Stimulated activated CD4-positive, alpha-beta T cell treated with anti-CD3 and anti-CD28 coated beads, Interleukin-4, amount 100 ng/mL, for 48 hours (primary cell): ENCODE measurements around the gene RFX2.
"Not testable (repeated sequence)": the region's sequence is repeated elsewhere in the genome, so short reads cannot be mapped to it uniquely, and the experiment has no call there.

Experiments
- DNase-seq, 2 donors: peaks; one replicate each; pipeline ENCODE4 v3.0.0-alpha.2; 2020; ENCODE audit warnings: low read depth in 2 of 2

Gene RFX2

DNA sequence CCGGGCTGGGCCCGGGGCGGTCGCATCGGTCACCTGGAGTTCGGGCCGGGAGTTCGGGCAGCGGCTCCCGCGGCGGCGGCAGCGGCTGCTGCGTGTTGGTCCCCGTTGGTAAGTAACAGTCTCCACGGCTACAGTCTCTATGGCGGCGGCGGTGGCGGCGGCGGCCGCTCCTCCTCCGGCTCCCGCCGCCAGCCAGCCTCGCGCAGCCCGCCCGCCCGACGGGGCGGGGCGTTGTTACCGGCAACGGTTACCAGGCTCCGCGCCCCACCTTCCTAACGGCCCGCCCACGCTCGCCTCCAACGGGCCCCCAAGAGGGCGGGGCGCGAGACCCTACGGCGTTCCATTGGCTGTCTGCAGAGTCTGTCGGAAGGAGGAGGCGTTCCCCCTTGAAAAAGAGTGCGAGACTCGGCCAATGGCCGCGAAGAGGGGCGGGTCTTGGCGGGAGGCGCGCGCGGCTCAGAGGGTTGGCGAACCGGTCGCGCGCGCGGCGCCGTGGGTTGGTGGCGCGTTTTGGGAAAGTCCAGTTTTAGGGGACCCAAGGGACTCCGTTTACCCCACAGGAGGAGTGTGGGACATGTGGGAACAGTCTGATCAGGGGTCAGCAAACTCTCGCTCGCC is at the start of gene RFX2:
Gene RFX2, minus strand, starts transcription at position 141 of the 618 bp plus-strand sequence. CDS start 63,004 bp downstream, outside the sequence.
- peak; percentile 97 to 98 for DNase-seq

DNA sequence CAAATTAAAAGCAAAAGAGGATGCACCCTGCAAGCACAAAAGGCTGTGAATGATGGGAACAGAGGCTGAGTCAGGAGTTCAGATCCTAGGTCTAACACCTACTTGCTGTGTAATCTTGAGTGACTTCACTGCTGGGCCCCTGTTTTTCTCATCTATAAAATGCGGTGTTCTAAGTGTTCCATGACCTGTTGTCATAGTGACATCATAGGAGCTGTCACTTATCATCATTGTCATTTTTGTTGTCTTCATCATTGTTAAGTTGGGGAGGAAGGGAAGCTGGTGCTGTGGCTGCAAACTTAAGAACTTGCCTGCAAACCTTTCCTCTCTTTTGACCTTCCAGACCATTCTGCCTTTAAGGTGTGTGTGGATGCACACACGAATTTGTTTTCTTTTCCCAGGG is 45.7 kb upstream of the RFX2 start:
- DNase-seq: no peak

DNA sequence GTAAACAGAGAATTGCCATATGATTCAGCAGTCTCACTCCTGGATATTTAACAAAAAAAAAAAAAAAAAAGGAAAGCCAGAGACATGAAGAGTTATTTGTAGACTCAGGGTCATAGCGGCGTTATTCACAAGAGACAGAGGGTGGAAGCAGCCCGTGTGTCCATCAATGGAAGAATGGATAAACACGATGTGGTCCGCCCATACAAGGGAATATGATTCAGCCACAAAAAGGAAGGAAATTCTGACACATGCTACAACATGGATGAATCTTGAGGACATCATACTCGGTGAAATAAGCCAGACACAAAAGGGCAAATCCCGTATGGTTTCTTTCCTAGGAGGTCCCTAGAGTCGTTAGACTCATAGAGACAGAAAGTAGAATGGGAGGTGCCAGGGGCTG is 40.0 kb upstream of the RFX2 start:
- DNase-seq: no peak

DNA sequence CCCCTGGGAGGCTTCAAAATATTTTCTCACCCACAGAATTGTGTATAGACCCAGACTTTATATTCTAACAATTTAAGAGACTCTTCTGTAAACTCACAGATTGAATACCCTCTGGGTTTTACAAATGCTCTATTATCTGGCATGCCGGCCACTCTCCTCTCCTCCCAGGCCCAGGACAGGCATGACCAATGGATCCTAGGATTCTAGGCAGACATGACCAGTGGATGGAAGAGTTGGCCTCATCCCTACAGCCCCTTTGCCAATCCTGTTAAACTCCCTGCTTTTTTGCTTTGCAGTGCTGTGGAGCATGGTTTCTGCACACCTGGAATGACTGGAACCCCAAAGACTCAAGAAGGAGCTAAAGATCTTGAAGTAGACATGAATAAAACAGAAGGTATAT is 30.9 kb upstream of the RFX2 start:
- DNase-seq: no peak

DNA sequence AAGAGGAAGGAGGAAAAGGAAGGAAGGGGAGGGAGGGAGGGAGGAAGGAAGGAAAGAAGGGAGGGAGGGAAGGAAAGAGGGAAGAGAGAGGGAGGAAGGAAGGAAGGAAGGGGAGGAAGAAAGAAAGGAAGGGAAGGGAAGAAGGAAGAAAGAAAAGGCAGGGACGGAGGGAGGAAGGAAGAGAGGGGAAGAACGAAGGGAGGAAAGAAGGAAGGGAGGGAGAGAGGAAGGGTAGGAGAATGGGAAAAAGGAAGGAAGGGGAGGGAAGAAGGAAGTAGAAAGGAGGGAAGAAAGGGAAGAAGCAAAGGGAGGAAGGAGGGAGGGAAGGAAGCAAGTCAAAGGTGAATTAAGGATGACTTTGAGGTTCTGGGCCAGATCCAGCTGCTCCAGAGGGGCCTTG is 28.2 kb upstream of the RFX2 start:
- DNase-seq: no peak

DNA sequence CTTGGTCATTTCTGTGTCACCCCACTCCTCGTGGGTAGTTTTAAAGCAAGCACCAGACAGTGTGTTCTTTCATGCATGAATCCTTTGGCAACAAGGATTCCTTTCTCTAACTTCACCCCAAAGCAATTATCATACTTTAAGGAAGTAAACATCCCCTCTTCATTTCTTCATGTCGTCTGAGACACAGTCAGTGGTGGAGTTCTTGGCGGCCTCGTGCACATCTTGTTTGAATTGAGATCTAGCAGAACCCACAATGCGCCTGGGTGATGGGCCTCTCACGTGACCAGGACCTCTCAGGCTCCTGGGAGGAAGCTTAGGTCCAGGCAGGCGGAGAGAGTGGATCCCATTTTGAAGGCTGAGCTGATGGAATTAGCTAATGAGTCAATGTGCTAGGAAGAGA is 27.8 kb upstream of the RFX2 start:
- no peak for DNase-seq

DNA sequence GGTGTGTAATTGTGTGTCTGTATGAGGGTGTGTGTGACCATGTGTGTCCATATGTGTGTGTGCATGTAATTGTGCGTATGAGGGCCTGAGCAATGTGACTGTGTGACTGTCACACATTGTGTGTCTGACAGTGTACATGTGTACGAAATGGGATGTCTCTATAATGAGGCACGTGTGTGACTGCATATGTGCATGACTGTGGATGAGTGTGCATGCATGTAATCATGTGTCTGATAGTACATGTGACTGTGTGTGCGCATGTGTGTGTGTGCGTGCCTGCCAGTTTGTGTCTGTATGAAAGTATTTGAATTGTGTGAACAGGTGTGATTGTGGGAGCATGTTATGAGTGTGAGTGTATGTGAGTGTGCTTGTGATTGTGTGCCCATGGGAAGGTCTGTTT is 22.9 kb upstream of the RFX2 start:
- DNase-seq: no peak

DNA sequence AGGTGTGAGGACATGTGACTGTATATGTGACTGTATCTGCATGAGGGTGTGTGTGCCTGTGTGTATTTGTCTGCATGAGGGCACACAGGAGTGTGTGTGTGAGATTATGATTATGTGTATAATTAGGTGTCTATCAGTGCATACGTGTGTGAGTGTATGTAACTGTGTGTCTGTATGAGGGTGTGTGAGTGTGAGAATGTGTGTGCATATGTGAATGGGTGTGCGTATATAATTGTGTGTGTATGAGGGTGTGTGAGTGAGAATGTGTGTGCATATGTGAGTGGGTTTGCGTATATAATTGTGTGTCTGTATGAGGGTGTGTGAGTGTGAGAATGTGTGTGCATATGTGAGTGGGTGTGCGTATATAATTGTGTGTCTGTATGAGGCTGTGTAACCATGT is 22.2 kb upstream of the RFX2 start:
- no peak for DNase-seq

DNA sequence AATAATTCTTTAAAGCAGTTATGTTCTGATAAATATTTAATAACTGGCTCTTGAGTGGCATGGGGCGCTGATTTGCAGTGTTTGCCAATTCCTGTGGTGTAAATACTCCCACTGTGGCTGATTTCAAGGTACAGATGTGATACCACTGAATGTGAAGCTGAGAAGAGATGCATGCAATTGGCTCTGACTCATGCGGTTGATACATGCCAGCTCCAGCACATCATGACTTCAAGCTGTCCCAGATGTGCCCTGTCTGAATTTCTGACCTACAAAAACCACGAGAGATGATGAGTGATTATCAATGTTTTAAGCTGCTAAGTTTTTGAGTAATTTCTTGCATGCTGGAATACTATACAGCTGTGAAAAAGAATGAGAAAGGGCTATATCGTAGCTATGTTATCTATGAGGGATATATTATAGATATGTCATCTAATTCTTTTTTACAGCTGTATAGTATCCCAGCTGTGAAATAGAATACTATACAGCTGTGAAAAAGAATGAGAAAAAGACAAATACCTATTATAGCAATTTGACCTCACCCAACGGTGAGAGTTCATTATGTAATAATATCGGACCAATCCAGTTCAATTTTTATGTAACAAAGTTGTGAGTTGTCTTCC is 17.5 kb upstream of the RFX2 start:
- DNase-seq: no peak

DNA sequence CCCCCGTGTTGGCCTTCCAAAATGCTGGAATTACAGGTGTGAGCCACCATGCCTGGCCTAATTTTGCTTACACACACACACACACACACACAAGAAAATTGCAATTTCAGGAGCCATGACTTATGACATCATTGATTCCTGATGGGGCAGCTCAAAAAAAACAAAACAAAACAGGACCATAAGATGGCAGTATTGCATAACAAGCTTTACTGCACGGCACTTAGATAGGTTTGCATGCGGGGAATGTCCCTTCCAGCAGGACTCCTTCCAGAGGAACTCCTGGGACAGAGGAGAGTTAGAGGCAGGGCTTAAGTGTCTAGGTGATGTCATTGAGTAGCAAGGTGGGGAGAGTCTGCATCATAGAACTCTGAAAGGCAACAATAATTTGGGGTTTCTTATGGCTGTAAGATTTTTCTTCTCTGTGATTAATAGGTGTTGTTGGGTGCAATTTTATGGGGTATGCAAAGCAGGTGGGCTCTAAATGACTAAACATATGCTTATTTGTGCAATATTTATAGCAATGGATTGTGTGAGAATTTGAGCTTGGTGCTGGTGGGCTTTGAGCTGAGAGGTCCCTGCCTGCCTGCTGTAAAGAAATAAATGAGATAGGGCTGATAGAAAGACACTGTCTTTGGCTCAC is 16.2 kb upstream of the RFX2 start:
- DNase-seq: no peak

DNA sequence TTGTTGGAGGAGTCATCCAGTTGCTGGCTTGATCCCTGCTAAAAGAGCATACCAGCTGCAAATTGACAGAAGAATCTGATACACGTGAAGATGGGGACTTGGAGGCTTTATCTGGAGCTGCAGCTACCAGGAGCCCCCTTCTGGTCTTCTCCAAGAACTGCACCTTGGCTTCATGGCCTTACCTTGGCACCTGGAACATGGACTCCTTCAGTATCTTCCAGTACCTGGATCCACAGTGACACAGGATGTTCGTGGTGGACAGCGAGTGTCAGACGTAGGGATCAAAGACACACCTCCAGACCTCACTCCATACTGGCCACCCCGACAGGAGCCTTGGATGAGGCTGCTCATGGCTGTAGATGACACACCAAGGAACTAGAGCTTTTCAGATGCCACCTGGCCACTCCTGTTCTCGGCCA is 15.3 kb upstream of the RFX2 start:
- DNase-seq: peak; percentile 22 to 28

DNA sequence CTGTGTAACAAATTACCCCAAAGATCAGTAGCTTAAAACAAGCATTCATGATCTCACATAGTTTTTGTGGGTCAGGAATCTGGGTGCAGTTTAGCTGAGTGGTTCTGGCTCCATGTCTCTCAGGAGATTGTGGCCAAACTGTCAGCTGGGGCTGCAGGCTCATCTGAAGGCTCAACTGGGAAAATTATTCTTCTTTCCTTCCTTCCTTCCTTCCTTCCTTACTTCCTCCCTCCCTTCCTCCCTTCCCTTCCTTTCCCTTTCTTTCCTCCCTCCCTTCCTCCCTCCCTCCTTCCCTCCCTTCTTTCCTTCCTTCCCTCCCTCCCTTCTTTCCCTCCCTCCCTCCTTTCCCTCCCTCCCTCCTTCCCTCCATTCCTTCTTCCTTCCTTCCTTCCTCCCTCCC is 8.7 kb upstream of the RFX2 start:
- no peak for DNase-seq

DNA sequence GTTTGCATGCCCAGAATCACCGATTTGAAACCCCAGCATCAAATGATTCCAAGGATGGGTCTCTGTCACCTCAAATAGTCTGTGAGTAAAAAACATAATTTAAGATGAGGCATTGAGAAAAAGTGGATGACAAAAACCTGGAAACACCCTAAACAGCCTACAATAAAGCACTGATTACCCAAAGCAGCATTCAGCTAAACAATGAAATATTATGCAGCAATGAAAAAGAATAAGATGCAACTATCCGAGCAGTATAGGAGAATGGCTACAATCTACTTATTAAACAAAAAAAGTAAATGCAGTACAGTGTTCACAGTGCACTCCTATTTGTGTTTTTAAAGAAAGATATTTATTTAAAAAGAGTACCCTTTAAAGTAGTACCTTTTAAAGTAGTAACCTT is 7.7 kb upstream of the RFX2 start:
- DNase-seq: no peak

DNA sequence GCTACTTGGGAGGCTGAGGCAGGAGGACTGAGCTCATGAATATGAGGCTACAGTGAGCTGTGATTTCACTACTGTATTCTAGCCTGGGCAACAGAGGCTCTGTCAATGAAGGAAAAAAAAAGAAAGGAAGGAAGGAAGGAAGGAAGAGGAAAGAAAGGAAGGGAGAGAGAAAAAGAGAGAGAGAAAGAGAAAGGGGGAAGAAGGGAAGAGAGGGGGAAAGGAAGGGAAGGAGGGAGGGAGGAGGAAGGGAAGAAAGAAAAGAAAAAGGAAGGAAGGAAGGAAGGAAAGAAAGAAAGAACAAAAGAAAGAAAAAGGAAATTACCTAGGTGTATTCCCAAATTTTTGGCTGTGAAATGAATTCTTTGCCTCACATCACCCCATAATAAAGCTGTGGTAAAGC is 7.2 kb upstream of the RFX2 start:
- no peak for DNase-seq

DNA sequence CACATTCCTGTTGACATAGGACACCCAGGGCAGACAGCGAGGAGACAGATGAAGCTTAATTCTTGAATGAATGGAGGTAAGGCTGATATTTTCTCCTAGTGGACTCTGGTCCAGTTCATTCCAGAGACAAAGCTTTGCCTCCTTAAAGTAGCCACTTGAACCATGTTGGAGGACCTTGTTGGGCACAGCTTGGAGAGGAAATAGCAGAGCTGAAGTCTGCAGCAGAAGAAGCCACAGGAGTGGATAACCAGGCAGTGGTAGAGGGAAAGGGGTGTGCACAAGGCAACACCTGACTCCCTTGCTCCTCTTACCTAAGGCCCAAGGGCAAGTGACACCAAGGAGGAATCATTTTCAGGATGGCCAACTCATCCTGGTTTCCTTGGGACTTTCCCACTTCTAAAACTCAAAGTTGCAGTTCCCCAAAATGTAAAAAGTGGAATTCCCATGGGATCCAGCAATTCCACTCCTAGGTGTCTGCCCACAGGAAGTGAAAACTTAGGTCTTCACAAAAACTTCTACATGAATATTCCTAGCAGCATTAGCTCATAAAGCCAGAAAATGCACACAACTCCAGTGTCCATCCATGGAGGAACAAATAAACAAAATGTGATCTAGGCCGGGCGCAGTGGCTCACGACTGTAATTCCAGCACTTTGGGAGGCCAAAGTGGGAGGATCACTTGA is 6.6 kb upstream of the RFX2 start:
- DNase-seq: no peak

DNA sequence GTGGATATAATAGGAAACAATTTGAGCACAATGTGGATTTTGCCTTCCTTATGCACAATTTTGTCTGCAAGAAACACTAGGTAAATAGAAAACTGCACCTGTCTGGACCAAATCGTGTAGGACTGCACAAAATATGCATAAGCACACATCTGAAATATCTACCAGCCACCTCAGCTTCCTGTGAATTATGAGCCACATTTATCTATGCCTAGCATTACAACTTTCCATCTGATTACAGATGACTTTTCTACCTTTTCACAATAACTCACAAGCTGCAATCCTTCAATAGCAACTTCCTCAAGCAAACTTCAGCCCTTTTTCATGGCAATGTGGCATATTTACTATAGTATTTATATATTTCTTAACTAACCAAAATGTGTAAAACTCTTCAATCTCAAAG is 5.7 kb upstream of the RFX2 start:
- no peak for DNase-seq

DNA sequence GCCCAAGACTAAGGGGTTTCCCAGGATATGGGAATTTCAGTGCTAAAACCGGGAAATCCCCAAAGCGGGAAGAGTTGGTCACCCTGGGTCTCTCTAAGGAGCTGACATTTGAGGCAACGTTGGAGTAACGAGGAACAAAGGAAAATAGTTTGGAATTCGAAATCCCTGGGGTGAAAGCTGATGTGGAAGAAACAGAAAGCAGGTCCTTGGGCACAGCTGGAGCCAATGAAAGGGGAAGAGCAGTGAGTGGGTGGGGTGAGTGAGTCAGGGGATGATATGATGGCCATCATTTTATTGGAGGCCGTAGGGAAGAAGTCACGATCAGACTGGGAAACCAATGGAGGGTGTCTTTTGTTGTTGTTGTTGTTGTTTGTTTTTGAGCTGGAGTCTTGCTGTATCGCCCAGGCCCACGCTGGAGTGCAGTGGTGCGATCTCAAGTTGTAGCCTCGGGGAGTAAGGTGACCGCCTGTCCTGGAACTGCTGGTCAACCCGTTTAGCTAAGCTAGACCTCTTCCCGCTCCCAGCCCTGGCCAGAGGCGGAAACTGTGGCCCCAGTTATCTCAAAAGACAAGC is 3.4 kb upstream of the RFX2 start:
- DNase-seq: no peak

DNA sequence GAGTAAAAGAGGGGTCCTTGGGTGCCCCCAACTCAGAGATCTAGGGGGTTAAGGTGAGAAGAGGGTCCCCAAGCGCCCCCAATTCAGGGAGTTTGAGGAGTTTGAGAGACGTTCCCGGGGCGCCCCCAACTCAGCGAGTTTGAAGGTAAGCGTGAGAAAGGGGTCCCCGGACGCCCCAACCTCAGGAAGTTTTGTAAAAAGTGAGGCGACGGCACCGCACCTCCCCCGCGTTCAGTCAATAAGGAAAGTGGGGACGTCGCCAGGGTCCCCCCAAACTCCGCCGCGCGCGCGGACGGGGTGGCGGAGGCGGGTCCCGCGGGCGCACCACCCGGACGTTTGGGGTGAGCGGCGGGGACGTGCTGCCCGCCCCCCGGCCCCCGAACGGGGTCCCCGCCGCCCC is 353 bp downstream of the RFX2 start:
- DNase-seq: no peak

DNA sequence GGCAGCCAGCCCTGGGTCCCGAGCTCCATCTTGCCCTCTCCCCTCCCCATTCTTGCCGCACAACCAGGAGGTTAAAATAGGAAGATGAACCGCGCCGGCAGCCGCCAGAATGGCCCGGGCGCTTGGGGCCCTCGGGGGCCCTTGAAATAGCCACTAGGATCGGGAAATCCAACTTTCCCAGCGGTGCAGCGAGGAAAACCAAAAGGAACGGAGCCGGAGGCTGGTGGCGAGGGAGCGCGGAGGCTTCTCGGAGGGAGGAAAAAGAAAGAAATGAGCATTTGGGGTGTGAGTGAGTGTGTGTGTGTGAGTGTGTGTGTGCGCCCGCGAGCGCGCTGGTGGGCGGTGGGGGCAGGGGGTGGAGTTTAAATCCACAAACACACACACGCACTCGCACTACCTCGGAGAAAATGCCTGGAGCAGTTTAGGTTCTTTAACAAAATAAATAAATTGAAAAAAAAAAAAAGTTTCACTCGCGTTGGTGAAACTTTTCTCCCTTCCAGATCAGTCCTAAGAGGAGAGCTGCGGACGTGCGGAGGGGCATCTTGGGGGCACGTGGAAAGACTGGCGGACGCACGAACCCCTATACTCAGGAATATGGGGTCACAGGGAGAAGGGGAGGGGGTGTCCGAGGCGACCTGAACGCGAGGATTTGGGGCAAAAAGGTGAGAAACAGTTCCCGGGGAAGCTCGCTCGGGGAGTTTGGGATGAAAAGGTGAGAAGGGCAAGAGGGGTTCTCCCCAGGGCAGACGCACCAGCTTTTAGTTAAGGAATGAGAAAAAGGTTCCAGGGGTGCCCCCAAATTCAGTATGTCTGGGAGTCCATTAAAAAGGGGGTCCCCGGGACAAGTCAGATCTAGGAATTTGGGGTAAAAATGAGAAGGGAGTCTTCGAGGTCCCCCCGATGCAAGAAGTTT is 1.3 kb downstream of the RFX2 start:
- peak; percentile 30 to 44 for DNase-seq

DNA sequence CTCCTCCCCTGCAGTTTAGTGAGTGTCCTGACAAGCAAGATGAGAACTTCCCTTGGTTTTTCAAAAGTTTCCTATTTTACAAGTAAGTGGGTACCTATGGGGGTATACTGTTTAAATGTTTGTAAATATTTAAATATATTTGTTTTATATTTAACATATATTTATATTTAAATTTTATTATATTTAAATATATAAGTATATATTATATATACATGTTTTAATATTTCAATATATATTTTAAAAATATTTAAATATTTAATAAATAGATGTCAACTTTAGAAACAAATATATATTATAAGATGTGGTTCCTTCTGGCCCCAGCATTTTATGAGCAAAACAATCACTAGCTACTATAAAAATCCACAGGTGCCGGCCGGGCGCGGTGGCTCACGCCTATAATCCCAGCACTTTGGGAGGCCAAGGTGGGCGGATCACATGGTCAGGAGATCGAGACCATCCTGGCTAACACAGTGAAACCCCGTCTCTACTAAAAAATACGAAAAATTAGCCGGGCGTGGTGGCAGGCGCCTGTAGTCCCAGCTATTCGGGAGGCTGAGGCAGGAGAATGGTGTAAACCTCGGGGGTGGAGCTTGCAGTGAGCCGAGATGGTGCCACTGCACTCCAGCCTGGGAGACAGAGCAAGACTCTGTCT is 3.5 kb downstream of the RFX2 start:
- DNase-seq: not testable (repeated sequence)

DNA sequence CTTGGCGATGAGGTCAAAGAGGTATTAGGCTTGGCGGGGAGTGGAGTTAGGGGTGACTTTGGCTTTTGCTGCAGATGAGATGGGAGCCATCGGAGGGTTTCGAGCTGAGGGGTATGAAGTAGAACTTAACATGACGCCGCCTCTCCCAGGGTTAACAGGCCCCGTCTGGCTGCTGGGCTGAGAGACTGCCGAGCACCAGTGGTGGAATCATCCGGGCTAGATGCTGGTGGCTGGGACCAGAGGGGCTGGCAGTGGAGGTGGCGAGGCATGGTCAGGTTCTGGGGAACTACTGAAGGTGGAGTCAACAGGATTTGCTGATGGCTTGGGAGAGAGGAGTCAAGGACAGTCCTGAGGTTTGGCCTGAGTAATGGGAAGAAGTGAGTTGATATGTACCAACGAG is 4.9 kb downstream of the RFX2 start:
- no peak for DNase-seq
